Measurements from ENCODE around the gene CDC42EP4.
"Not testable (repeated sequence)": the region's sequence is repeated elsewhere in the genome, so short reads cannot be mapped to it uniquely, and the experiment has no call there.

CDC42EP4 gene

DNA sequence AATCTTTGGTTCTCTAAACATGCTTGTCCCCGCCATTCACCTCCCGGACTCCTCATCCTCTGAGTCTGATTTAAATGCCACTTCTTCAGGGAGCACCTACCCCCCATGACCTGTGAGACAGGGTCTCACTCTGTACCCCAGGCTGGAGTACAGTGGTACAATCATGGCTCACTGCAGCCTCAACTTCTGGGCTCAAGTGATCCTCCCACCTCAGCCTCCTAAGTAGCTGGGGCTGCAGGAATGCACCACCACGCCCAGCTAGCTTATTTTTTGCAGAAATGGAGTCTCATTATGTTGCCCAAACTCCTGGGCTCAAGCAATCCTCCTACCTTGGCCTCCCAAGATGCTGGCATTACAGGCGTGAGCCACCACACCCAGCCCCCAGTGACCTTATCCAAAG lies 37.3 kb downstream of the CDC42EP4 start:
- no peak for DNase-seq

DNA sequence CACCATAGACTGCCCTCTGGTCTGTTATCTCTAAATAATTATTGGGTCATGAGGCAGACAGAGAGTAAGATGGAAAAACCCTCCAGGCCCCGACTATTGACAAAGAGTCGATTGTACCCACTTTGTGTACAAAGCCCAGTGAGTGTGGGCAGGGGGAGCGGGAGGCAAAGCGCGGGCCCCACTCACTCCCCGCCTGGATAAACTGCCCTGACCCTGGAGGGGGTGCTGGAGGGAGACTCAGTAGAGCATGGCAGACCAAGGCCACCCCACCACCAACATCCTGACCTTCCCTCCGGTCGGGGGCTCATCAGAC lies 38.9 kb downstream of the CDC42EP4 start:
- no peak for DNase-seq

DNA sequence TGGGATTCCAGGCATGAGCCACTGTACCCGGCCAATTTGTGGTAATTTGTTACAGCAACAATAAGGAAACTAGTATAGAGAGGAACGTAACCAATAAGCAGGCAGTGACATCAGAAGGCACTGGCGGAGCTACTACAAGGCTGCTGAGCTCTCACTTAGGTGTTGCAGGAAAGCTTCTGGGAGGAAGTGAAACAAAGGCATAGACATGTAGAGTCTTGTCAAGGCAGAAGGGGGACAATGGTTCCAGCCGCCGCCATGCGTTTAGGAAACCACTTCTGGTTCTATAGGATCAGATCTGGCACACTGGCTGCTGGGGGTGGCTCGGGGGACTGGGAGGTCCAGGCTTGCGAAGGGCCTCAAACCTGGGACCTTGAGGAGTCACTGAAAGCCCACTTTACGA lies 40.7 kb downstream of the CDC42EP4 start:
- DNase-seq: no peak

DNA sequence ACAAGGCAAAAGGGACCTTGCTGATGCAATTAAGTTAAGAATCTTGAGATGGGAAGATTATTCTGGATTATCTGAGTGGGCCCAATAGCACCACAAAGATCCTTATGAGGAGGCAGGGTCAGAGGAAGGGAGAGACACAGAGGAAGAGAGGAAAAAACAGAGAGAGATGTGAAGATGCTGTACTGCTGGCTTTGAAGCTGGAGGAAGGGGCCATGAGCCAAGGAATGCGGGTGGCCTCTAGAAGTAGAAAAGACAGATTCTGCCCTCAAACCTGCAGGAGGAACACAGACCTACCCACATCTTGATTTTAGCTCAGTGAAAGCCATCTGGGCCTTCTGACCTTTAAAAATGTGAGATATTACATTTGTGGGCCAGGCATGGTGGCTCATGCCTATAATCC lies 42.0 kb downstream of the CDC42EP4 start:
- no peak for DNase-seq

DNA sequence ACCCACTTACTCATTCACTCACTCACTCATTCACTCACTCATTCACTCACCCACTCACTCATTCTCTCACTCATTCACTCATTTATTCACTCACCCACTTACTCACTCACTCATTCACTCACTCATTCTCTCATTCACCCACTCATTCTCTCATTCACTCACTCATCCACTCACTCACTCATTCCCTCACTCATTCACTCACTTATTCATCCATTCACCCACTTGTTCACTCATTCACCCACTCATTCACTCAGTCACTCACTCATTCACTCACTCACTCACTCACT lies 42.5 kb downstream of the CDC42EP4 start:
- no peak for DNase-seq

DNA sequence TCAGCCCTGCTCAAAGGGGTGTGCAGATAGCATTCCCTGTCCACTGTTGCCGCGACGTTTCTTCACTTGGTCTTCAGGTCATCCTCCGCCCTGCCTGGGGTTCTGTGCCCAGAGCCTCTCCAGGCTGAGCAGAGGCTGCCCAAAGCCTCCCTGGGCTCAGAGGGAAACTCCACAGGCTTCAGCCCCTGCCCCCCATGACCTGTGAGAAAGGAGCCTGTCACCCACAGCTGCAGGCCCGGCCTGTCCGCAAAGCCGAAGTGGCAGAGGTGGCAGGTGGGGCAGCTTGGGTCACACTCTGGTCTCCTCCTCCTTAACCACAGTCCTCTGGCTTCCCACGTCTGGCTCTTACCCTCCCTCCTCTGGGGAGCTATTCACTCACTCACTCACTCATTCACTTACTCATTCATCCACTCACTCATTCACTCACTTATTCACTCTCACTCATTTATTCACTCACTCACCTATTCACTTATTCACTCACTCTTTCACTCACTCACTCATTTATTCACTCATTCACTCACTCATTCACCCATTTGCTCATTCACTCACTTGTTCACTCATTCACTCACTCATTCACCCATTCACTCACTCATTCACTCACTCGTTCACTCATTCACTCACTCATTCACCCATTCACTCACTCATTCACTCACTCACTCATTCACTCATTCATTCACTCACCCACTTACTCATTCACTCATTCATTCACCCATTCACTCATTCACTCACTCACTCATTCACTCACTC lies 43.0 kb downstream of the CDC42EP4 start:
- no peak for DNase-seq

DNA sequence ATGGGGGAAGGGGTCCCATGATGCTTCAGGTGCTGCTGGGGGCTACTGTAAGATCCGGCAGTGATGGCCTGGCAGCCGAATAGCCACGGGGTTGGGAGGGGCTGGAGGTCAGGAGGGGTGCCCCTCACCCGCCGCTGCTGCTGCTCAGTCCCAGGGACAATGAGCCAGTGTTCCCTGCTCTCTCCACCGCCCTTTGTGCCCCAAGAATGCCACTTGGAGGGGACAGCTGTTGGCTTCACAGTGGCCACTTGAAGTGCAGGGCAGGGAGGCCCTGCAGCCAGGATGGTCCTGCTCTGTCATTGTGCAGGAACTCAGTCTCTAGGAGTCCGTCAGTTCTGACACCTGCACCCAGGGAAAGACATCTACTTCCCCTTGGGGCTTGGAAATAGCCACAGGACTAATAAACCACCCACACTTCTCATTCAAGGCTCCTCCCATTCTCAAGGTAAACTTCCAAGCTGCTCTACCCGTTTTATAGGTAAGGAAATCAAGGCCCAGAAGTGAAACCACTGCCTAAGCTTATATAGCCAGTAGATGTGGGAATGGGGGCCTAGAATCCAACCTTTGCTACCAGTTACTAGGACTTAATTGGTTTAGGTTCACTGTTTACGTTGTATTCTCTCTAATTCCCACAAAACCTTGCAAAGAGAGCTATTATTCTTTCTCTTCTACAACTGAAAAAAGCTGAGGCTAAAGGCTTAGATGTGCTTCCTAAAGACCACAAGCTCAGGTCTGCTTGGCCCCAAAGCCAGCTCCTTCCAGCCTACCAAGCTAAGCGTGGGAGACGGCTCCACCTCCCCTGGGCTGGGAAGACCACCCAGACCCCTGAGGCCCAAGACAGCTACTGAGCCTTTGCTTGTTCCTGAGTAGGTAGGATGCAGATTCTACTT lies 43.9 kb downstream of the CDC42EP4 start:
- no peak for DNase-seq

DNA sequence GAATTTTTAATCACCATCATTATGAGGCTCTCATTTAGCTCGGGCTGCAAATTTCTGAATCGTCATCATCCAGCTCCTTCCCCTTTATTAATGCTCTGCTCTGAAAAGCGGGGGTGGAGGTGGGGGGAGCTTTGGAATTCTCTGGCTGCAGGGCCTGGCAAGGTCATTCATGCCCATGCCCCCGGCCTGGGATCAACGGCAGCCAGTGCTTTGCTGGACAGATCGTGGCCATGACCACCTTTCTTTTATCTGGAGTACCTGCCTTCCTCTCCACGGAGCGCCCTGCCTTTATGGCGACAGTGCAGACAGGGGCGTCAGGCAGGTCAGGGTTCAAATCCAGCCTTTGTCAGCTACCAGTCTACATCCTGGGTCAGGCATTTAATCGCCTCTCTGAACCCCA lies 45.0 kb downstream of the CDC42EP4 start:
- no peak for DNase-seq

DNA sequence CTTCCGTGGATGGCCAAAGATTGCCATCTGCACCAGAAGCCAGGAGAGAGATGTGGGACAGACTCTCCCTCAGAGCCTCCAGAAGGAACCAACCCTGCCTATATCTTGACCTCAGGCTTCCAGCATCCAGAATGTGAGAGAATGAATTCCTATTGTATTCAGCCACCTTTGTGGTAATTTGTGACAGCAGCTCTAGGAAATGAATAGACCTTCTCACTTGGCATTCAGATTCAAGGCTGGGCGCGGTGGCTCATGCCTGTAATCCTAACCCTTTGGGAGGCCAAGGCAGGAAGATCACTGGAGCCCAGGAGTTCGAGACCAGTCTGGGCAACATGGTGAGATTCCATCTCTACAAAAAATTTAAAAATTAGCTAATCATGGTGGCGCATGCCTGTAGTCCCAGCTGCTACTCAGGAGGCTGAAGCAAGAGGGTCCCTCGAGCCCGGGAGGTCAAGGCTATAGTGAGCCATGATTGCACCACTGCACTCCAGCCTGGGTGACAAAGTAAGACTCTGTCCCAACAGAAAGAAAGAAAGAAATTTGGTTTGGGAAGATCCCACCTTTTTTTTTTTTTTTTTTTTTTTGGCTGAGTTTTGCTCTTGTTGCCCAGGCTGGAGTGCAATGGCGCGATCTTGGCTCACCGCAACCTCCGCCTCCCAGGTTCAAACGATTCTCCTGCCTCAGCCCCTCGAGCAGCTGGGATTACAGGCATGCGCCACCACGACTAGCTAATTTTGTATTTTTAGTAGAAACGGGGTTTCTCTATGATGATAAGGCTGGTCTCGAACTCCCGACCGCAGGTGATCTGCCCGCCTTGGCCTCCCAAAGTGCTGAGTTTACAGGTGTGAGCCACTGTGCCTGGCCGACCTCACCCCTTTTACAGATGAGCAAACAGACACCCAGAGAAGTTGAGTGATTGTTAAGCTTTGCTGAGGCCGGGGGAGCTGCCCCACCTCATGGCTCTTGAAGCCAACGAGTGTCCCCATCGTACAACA lies 45.9 kb downstream of the CDC42EP4 start:
- DNase-seq: no peak

DNA sequence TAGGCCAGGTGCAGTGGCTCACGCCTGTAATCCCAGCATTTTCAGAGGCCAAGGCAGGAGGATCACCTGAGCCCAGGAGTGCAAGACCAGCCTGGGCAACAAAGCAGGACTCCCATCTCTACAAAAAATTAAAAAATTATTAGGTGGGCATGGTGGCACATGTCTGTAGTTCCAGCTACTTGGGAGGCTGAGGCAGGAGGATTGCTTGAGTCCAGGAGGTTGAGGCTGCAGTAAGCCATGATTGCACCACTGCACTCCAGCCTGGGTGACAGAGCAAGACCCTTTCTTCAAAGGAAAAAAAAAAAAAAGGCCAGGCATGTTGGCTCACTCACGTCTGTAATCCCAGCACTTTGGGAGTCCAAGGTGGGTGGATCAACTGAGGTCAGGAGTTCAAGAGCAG lies 47.4 kb downstream of the CDC42EP4 start:
- DNase-seq: not testable (repeated sequence)

DNA sequence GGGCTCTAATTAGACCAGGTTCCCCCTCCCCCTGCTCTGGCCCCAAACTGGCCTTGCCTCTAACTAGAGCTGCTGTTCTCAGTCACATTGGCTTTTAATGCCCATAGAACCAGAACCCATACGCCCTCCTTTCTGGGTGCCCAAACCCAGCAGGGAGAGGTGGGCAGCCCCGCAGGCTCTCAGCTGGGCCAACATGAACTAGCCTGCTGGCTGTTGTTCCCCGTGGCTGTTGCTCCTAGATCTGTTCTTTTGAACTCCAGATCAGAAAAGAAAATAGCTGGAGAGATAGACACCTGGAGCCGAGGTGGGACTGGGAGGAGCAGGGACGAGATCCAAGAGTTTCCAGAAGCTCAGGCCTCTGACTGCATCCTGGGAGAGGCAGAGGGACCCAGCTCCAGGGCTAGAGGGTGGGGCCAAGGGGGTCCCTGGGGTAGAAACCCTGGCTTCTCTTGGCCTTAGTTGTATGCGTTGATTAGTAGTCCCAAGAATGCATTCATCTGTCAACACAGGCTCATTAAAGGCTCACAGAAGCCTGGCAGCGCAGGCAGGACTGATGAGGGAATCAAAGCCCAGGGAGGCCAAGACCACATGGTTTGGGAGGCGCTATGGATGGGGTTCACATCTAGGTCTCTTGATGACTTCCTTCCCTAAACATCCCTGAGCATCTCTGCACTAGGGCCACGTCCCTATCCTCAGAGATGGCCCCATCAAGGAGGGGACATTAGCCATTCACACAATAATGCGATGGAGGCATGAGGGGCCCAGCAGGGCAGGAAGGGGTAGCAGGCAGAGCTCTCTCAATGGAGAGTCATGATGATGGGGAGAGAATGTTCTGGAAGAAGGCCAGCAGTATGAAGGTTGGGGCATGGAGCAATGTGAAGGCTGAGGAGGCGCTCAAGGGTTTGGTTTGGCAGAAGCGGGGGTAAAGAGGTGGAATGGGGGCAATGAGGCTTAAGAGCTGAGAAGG lies 48.8 kb downstream of the CDC42EP4 start:
- DNase-seq: peak; percentile 88

DNA sequence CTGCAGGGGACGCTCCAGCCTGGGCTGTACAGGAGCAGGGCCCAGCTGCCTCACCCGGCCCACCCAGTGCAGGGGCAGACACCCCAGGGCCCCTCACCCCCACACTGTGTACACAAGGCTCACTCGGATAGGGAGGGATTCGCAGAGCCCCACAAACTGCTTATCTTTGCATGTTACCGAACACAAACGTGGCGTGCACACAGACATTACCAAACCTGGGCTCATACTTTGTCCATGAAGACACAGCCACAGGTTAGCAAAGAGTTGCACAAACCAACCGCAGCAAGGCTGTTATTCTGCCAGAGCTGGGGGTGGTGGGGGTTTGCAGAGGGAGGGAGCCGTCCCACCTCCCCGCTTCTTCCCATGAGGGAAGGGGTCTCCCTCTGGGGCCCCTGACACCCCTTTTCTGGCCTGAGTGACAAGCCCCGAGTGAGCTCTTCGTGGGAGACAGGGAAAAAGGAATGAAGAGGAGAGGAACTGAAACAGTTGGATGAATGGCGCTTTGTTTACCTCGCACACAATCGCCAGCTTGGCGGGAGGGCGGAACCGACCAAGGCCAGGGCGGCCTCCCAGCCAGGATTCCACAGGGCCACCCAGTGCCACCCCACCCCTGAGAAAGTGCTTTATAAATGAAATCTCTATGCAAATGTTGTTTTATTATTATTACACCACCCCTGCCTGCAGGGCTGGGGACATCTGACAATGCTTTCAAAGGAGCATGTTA lies 49.7 kb downstream of the CDC42EP4 start:
- DNase-seq: no peak

DNA sequence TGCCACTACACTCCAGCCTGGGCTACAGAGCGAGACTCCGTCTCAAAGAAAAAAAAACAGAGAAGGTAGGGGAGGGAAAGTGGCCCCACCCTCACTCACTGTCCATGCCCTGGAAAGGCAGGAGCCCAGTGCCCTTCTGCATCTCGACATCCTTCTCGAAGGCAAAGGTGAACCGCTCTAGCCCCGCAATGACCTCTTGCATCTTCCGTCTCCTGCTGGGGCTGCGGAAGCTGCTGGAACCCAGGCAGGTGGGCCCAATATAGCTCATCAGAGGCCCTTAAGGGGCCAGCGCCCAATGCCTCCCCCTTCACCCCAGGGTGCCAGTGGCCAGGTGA lies 50.2 kb downstream of the CDC42EP4 start, which contains the start of gene CPSF4L:
Gene CPSF4L, minus strand, starts transcription at position 264 of the 335 bp plus-strand sequence. Its CDS starts 62 bp downstream, at position 202.
- no peak for DNase-seq

DNA sequence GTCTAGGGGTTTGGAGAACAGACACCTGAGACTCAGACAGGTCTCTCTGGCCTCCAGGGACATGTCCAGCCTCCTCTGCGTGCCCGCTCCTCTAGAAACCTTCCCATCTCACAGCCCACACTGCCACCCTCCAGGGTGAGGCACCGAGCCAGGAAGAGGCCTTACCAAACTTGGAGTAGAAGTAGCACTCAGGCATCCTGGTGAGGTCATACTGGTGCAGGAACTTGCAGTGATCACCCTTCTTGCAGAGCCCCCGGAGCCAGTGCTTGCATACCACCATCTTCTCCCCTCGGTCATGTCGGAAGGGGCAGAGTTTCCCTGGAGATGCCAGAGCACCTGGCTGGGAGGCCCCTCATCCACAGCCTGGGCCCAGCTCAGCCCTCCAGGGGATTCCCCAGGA lies 54.3 kb downstream of the CDC42EP4 start:
- DNase-seq: no peak

DNA sequence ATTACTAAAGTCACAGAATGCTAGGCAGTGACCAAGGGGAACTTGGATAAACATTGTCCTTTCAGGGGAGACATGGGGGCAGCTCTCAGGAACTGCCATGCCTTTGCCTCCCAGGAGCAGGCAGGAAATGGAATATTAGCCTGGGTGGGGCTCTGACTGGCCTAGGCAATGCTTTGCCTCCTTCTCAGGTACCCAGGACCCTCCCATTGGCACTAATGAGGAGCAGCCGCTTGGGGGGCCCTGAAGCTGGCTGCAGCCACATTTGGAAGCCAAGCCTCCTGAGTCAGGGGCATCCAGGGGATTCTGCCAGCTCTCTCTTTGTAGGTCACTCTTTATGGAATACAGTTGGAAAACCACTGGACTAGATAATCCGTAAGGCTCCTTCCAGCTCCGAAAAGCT lies 55.6 kb downstream of the CDC42EP4 start:
- no peak for DNase-seq

DNA sequence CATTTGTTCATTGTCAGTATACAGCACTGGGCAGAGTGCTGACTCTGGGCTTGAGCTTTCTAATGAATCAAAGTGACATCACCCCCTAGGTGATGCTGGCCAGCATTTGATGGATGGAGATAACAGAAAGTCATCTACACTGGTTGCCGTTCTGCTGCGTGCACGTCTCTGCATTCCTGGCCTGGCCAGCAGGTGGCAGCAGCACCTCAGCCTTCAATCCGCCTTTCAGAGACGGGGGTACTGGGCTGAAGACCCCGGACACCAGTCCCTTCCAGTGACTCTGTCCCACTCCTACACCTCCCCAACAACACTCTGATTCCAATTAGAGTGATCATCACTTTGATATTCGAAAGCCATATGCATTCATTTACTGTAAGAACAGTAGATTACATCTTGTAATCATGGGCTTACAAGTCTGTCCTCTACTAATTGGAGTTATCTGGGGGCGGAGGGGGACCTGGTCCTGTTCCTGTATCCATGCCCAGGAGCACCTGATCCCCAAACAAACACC lies 56.1 kb downstream of the CDC42EP4 start:
- DNase-seq: peak; percentile 89

DNA sequence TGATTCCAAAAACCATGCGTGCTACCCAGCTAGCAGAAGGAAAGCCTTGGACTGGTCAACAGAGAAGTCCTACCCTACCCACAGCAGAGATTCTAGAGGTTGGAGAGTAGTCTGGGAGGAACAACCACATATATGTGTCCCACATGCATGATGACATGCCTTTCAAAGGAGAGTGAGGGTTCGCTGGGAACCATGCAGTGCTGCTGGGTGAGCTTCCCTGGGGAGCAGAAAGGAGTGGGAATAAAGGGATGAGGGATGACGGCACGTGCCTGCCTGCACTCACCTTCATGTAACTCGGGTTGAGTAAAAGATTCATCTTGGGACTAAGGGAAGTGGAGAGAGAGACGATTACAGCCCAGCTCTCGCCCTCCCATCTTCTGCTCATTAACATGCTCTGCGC lies 59.9 kb downstream of the CDC42EP4 start:
- no peak for DNase-seq

DNA sequence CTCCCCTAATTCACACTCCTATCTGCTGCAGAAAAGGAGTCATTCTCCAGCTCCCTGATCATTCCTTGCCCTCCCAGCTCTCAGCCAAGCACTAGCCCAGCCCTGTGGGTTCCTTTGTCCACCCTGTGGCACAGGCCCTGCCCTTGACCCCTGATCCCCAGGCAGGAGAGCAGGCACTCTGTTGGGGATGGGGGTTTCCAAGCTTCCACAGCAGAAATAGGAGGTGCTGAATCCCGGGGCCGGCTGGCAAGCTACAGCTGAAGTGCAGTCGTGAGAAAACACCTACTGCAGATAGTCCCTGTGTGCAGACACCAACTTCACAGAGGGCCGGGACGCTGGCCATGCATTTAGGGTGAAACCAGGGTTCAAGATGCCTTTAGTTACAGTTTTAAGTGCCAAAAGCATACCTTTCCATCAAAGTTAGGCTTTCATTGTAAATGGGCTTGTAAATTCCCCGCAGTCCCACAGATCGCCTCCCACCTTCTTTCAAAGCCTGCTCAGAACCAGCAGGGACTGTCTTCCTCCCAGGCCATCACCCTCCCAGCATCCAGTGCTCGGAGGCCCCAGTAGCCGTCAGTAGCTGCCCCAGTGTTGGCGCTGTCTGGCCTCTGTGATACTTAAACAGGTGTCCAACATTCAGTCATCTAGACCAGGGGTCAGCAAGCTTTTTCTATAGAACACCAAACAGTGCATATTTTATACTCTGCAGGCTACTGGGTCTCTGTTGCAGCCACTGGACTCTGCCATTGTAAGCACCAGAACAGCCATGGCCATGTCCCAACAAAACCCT lies 60.8 kb downstream of the CDC42EP4 start:
- DNase-seq: no peak

DNA sequence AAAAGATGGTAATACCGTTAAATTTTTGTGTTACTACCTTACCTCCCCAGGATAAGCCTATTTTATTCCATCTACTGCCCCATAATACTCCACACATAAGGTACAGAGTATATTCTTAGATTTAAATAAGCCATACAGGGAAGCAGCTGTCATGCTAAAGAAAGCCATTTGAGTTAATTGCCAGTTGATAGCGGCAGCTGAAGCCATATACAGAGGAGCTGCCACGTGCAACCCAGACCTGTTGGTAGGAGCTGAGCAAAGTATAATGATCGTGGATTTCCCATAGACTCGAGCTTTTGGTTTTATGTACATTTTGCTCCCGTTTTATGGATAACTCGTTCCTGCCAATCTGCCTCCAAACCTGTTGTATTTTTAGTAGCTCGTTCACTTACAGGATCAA lies 62.1 kb downstream of the CDC42EP4 start:
- DNase-seq: no peak

DNA sequence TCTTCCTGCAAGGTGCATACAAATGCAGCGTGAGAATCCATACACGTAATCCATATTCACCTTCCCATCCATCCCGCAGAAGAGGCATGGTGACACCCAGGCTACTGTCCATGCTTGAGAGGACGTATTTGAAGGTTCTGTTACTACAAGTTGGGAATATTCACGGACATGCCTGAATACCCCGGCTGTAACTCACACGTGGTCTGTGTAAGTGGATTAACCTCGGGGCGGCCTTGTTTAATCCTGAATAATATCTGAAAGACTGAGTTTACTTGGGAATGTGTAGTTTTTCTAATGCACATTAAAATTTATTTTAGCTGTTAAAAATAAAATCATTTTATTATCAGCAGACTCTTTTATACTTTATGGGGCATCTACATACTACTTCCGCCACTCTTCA lies 63.3 kb downstream of the CDC42EP4 start:
- DNase-seq: no peak

All from retina (tissue), 1 donor.